AG04449 (cell line): ENCODE results near the gene RNFT2.

Experiments
- CTCF ChIA-PET: fragments of 350-600 bp; formaldehyde crosslinking; extraction: SDS; loops from one replicate; lab custom pipeline; 2021; ENCODE audit warnings: antibody characterized with exemption; lab: Yijun Ruan, JAX
- POLR2A ChIA-PET: fragments of 400-600, 350-600 bp; formaldehyde crosslinking; extraction: SDS; loops from one replicate; lab custom pipeline; 2020; ENCODE audit warnings: antibody characterized with exemption, inconsistent platforms; lab: Yijun Ruan, JAX
- DNase-seq: peaks from one replicate; pipeline ENCODE4 v3.0.0-alpha.2; 2010; ENCODE audit warnings: low read depth, low spot score
- H3K4me3 ChIP-seq: 2 replicates; pipeline ENCODE4 v1.5.1; 2011; ENCODE audit warnings: low read depth, mild to moderate bottlenecking, control low read depth, low read length
- CTCF ChIP-seq: IDR thresholded peaks from one replicate; pipeline ENCODE4 v1.5.1; 2011; ENCODE audit warnings: mild to moderate bottlenecking, moderate library complexity, low read length, control low read depth, inconsistent platforms; ENCODE audit not compliant: insufficient read depth; ENCODE audit errors: missing control alignments

Gene RNFT2

GRCh38 chr12:116707751-116708150, 30.4 kb upstream of the RNFT2 start:
- no peak for DNase-seq
- ChIA-PET CTCF (interaction anchor here (2.1 to 3.0 kb wide), 2 partner anchors 11 to 692 kb away, joined by 9 to 36 read pairs; no protein-coding TSS in a partner anchor), POLR2A (no interaction called here)
- no peak overlapping the region for H3K4me3 ChIP-seq
- TF ChIP-seq CTCF: no peak

- ChIA-PET POLR2A (no interaction called here), CTCF (interaction anchor here (0.6 to 4.3 kb wide), 28 partner anchors 10 to 1384 kb away, joined by 3 to 36 read pairs (median 4); partner anchors contain the start of gene HRK)
- TF ChIP-seq CTCF: peak; percentile 70
- no peak for DNase-seq
- peak overlapping the region; percentile 31 for H3K4me3 ChIP-seq
Observed at GRCh38 chr12:116708826-116709756, 29.0 kb upstream of the RNFT2 start.

GRCh38 chr12:116709768-116710167, 28.3 kb upstream of the RNFT2 start:
- no peak for TF ChIP-seq CTCF
- no peak overlapping the region for H3K4me3 ChIP-seq
- no peak for DNase-seq
- ChIA-PET POLR2A (no interaction called here), CTCF (interaction anchor here (0.6 to 4.3 kb wide), 22 partner anchors 9 to 1383 kb away, joined by 3 to 36 read pairs (median 4); partner anchors contain the start of gene HRK)

- TF ChIP-seq CTCF: no peak
- POLR2A ChIA-PET: no interaction called here
Observed at GRCh38 chr12:116710370-116711150, 27.6 kb upstream of the RNFT2 start.

GRCh38 chr12:116712458-116713303, 25.4 kb upstream of the RNFT2 start:
- DNase-seq: no peak
- CTCF ChIA-PET: interaction anchor here (1.1 to 4.9 kb wide), 4 partner anchors 8 to 167 kb away, joined by 4 to 34 read pairs (median 14); no protein-coding TSS in a partner anchor
- TF ChIP-seq CTCF: no peak
- POLR2A ChIA-PET: no interaction called here
- H3K4me3 ChIP-seq: no peak overlapping the region

More at GRCh38 chr12:116710370-116711150, 27.6 kb upstream of the RNFT2 start:
- no peak for DNase-seq
- CTCF ChIA-PET: interaction anchor here (1.0 to 4.3 kb wide), 9 partner anchors 9 to 713 kb away, joined by 3 to 36 read pairs (median 11); partner anchors contain the start of gene HRK
- H3K4me3 ChIP-seq: no peak overlapping the region
